ENCODE data around the gene TRIP10.
"Not testable (repeated sequence)": the region's sequence is repeated elsewhere in the genome, so short reads cannot be mapped to it uniquely, and the experiment has no call there.

The TRIP10 gene

DNA sequence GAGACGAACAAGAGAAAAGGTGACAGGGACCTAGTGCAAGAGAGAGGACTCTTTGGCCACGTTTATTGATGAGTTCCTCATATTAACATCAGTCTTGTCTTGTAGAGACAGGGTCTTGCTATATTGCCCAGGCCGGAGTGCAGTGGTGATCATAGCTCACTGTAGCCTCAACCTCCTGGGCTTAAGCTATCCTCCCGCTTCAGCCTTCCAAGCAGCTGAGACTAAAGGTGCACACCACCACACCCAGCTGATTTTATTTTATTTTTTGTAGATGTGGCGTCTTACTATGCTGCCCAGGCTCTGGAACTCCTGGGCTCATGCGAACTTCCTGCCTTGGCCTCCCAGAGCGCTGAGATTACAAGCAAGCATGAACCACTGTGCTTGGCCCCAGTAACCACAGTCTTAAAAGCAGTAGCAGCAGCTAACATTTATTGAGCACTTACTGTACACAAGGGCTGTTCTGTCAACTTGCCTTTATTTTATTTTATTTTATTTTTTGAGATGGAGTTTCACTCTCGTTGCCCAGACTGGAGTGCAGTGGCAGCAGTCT lies 28.8 kb downstream of the TRIP10 start:
- DNase-seq (ENCODE audit: low read depth in 2 of 2) = no peak

GRCh38 chr19:6769006-6769619 lies 29.6 kb downstream of the TRIP10 start:
- DNase-seq (ENCODE audit: low read depth in 2 of 2) = no peak

DNA sequence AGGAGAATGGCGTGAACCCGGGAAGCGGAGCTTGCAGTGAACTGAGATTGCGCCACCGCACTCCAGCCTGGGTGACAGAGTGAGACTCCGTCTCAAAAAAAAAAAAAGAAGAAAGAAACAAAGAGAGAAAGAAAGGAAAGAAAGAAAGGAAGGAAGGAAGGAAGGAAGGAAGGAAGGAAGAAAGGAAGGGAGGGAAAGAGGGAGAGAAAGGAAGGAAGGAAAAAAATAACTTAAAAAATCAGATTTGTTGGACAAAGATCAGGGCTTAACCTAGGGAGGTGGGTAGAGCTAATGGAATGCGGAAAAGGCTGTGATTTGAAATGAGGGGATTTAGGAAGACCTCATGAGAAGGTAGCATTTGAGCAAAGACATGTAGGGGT lies 32.2 kb downstream of the TRIP10 start:
- DNase-seq (ENCODE audit: low read depth in 2 of 2) = not testable (repeated sequence)

- peak; percentile 59 to 63 for DNase-seq (ENCODE audit: low read depth in 2 of 2)
Observed at GRCh38 chr19:6772028-6772865, 32.8 kb downstream of the TRIP10 start, which contains the start of gene VAV1. VAV1 (plus strand) TSS chr19:6772708; CDS start chr19:6772808, 100 bp downstream.

- no peak for DNase-seq (ENCODE audit: low read depth in 2 of 2)
Observed at GRCh38 chr19:6772866-6773322, 33.4 kb downstream of the TRIP10 start.

- DNase-seq (ENCODE audit: low read depth in 2 of 2) = no peak
Observed at GRCh38 chr19:6773323-6773931, 33.9 kb downstream of the TRIP10 start.

DNA sequence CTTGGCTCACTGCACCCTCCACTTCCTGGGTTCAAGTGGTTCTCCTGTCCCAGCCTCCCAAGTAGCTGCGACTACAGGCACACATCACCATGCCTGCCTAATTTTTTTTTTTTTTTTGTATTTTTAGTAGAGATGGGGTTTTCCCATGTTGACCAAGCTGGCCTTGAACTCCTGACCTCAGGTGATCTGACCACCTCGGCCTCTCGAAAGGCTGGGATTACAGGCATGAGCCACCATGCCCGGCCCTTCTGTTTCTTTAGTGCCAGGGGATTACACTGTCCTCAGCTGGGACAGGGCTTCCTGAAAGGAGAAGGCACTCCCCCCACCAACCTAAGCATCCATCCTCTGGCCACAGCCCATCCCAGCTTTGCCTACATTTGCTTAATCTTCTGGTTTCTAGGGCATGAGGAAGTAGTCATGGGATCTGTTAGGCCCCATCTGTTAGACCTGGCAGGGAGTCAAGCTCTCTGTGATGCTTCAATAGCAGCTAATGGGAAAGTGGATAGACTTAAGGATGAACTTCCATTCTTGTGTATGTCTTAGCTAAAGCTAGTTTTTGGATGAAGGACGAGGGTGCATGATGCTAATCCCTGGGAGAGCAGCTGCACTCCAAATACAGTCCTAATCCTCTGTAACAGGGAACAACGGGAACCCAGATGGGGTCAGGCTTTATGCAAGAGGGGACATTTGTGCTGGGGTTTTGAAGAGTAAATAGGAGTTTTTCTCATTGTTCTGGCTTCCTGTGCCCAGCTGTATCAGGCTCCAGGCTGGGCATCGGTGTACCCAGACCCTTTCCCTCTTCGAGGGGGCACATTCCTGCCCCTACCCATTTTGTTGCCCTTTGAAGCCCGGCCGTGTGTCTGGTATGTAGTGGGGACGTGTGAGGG lies 35.6 kb downstream of the TRIP10 start:
- DNase-seq (ENCODE audit: low read depth in 2 of 2) = no peak

GRCh38 chr19:6776045-6776444 lies 36.6 kb downstream of the TRIP10 start:
- DNase-seq (ENCODE audit: low read depth in 2 of 2) = not testable (repeated sequence)

- no peak for DNase-seq (ENCODE audit: low read depth in 2 of 2)
Observed at GRCh38 chr19:6776999-6777398, 37.5 kb downstream of the TRIP10 start.

- DNase-seq (ENCODE audit: low read depth in 2 of 2) = no peak
Observed at GRCh38 chr19:6777434-6777833, 38.0 kb downstream of the TRIP10 start.

DNA sequence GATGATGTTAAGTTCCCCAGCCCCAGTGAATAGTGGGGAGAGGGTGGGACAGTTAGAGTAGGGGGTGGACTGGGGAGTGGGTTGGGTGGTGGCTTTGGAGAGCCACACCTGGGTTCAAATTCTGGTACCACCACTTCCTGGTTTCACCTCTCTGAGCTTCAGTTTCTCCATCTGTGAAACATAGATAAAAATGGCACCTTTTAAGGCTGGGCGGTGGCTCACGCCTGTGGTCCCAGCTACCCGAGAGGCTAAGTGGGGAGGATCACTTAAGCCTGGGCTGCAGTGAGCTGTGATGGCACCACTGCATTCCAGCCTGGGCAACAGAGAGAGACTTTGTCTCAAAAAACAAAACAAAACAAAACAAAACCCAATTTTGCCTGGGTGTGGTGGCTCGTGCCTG lies 38.9 kb downstream of the TRIP10 start:
- no peak for DNase-seq (ENCODE audit: low read depth in 2 of 2)

GRCh38 chr19:6779206-6779605 lies 39.7 kb downstream of the TRIP10 start:
- no peak for DNase-seq (ENCODE audit: low read depth in 2 of 2)

- no peak for DNase-seq (ENCODE audit: low read depth in 2 of 2)
Observed at GRCh38 chr19:6787393-6787792, 47.9 kb downstream of the TRIP10 start.

DNA sequence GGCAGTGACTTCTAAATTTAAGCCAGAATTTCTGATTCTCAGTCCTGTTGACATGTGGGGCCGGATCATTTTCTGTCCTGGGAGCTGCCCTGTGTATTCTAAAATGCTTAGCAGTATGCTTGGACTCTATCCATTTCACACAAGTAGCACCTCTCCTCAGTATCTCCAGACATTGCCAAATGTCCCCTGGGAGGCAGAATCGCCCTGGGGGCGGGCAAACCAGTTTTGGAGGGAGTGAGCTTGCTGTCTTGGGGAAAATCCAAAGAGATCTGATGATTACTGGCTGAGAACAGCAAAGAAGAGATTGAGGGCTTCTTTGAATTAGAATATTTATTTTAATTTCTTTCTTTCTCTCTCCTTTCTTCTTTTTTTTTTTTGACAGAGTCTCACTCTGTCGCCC lies 49.4 kb downstream of the TRIP10 start:
- DNase-seq (ENCODE audit: low read depth in 2 of 2) = no peak

GRCh38 chr19:6790194-6791128 lies 51.0 kb downstream of the TRIP10 start:
- no peak for DNase-seq (ENCODE audit: low read depth in 2 of 2)

- no peak for DNase-seq (ENCODE audit: low read depth in 2 of 2)
Observed at GRCh38 chr19:6791237-6791636, 51.8 kb downstream of the TRIP10 start.

DNA sequence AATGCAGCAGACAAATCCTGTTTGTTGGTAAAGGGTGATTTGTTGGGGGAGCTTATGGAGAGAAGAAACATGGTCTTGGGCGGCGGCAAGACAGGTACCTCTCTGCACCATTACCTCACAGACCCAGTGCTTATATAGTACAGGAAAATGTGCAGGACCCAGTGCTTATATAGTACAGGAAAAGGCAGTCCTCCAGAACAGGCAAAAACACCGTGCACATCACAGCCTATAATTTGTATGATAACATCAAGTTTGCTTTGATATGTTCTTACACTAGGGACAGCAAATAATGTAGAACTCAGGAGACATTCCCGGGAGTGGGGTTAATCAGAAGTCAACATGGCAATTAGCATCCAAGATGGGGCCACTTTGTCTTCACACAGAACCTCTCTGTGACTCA lies 53.9 kb downstream of the TRIP10 start:
- DNase-seq (ENCODE audit: low read depth in 2 of 2) = no peak

- DNase-seq (ENCODE audit: low read depth in 2 of 2) = no peak
Observed at GRCh38 chr19:6793973-6794372, 54.5 kb downstream of the TRIP10 start.

- DNase-seq (ENCODE audit: low read depth in 2 of 2) = no peak
Observed at GRCh38 chr19:6794686-6795431, 55.4 kb downstream of the TRIP10 start.

- no peak for DNase-seq (ENCODE audit: low read depth in 2 of 2)
Observed at GRCh38 chr19:6796278-6796677, 56.8 kb downstream of the TRIP10 start.
